ENCODE results near the gene PLD1. TPM values are rescaled to one million over a fixed set of nuclear protein-coding genes. Genes with fewer than 3 reads are reported as not detected.
A peak's percentile ranks its signal among the peaks of the same experiment; 100 is the strongest.
"Not testable (repeated sequence)": the region's sequence is repeated elsewhere in the genome, so short reads cannot be mapped to it uniquely, and the experiment has no call there.

PLD1 gene
- total RNA-seq, 2 donors from 2014 or later = 5.4 to 7.7 TPM

GRCh38 chr3:171643033-171643432 is 167.2 kb downstream of the PLD1 start:
- Mint-ChIP-seq H3K36me3 (peaks cover 4% of the 10 kb centered on the region), H3K27ac (no peak overlapping the region), H3K4me3 (no peak overlapping the region), H3K27me3 (no peaks in the 10 kb centered on the region), H3K9me3 (no peaks in the 10 kb centered on the region), H3K4me1 (ENCODE audit: low read depth in 2 of 2) (no peaks in the 10 kb centered on the region)
- ATAC-seq = no peak
- DNase-seq (ENCODE audit: low spot score) = no peak

- ATAC-seq (no peak), DNase-seq (ENCODE audit: low spot score) (no peak)
- no peak overlapping the region for H3K27ac Mint-ChIP-seq
- H3K4me3 Mint-ChIP-seq = no peak overlapping the region
- peaks cover 4% of the 10 kb centered on the region for H3K36me3 Mint-ChIP-seq
- H3K4me1 Mint-ChIP-seq (ENCODE audit: low read depth in 2 of 2) = peaks cover 3 to 6% of the 10 kb centered on the region in 2 donors
- H3K27me3 Mint-ChIP-seq = no peaks in the 10 kb centered on the region
- H3K9me3 Mint-ChIP-seq = no peaks in the 10 kb centered on the region
Observed at GRCh38 chr3:171640520-171641412, 169.5 kb downstream of the PLD1 start.

GRCh38 chr3:171636666-171637065 is 173.6 kb downstream of the PLD1 start:
- peaks cover 3 to 6% of the 10 kb centered on the region in 2 donors for H3K4me1 Mint-ChIP-seq (ENCODE audit: low read depth in 2 of 2)
- H3K9me3 Mint-ChIP-seq = no peaks in the 10 kb centered on the region
- ATAC-seq (peak in 1 of 2 donors; percentile 36), DNase-seq (ENCODE audit: low spot score) (no peak)
- no peak overlapping the region for H3K4me3 Mint-ChIP-seq
- no peak overlapping the region for H3K27ac Mint-ChIP-seq
- H3K36me3 Mint-ChIP-seq = peaks cover 2% of the 10 kb centered on the region
- no peaks in the 10 kb centered on the region for H3K27me3 Mint-ChIP-seq

- H3K27ac Mint-ChIP-seq = no peak overlapping the region
- DNase-seq (ENCODE audit: low spot score) = no peak
- no peak overlapping the region for H3K4me3 Mint-ChIP-seq
- no peaks in the 10 kb centered on the region for H3K27me3 Mint-ChIP-seq
- H3K9me3 Mint-ChIP-seq = no peaks in the 10 kb centered on the region
- no peak for ATAC-seq
- no peaks in the 10 kb centered on the region for H3K36me3 Mint-ChIP-seq
- peaks cover 3 to 6% of the 10 kb centered on the region in 2 donors for H3K4me1 Mint-ChIP-seq (ENCODE audit: low read depth in 2 of 2)
Observed at GRCh38 chr3:171632766-171633165, 177.5 kb downstream of the PLD1 start.

GRCh38 chr3:171626799-171627198 is 183.5 kb downstream of the PLD1 start:
- not testable (repeated sequence) for H3K4me1 Mint-ChIP-seq (ENCODE audit: low read depth in 2 of 2); DNase-seq (ENCODE audit: low spot score); H3K9me3 Mint-ChIP-seq; H3K27ac Mint-ChIP-seq; ATAC-seq; H3K27me3 Mint-ChIP-seq; H3K4me3 Mint-ChIP-seq; H3K36me3 Mint-ChIP-seq

GRCh38 chr3:171622126-171622525 is 188.2 kb downstream of the PLD1 start:
- DNase-seq (ENCODE audit: low spot score) (no peak), ATAC-seq (no peak)
- Mint-ChIP-seq H3K27ac (no peak overlapping the region), H3K4me1 (ENCODE audit: low read depth in 2 of 2) (peaks cover 5 to 7% of the 10 kb centered on the region in 2 donors), H3K36me3 (peaks cover 9% of the 10 kb centered on the region), H3K9me3 (peaks cover 2% of the 10 kb centered on the region), H3K4me3 (no peak overlapping the region), H3K27me3 (no peaks in the 10 kb centered on the region)

- H3K4me3 Mint-ChIP-seq = no peak overlapping the region
- DNase-seq (ENCODE audit: low spot score) (no peak), ATAC-seq (no peak)
- peaks cover 5 to 7% of the 10 kb centered on the region in 2 donors for H3K4me1 Mint-ChIP-seq (ENCODE audit: low read depth in 2 of 2)
- H3K27ac Mint-ChIP-seq = no peak overlapping the region
- H3K27me3 Mint-ChIP-seq = no peaks in the 10 kb centered on the region
- H3K9me3 Mint-ChIP-seq = peaks cover under 1% of the 10 kb centered on the region
- H3K36me3 Mint-ChIP-seq = peaks cover 7% of the 10 kb centered on the region
Observed at GRCh38 chr3:171620825-171621434, 189.4 kb downstream of the PLD1 start.

GRCh38 chr3:171616798-171617197 is 193.5 kb downstream of the PLD1 start:
- no peaks in the 10 kb centered on the region for H3K9me3 Mint-ChIP-seq

GRCh38 chr3:171615686-171616085 is 194.6 kb downstream of the PLD1 start:
- Mint-ChIP-seq H3K27ac (no peak overlapping the region), H3K36me3 (no peaks in the 10 kb centered on the region), H3K4me3 (no peak overlapping the region), H3K4me1 (ENCODE audit: low read depth in 2 of 2) (peaks cover 0 to 2% of the 10 kb centered on the region in 2 donors), H3K27me3 (no peaks in the 10 kb centered on the region), H3K9me3 (no peaks in the 10 kb centered on the region)
- DNase-seq (ENCODE audit: low spot score) (no peak), ATAC-seq (no peak)

More at GRCh38 chr3:171616798-171617197, 193.5 kb downstream of the PLD1 start:
- Mint-ChIP-seq H3K36me3 (no peaks in the 10 kb centered on the region), H3K27me3 (no peaks in the 10 kb centered on the region), H3K4me1 (ENCODE audit: low read depth in 2 of 2) (peaks cover 0 to 2% of the 10 kb centered on the region in 2 donors), H3K4me3 (no peak overlapping the region), H3K27ac (no peak overlapping the region)
- DNase-seq (ENCODE audit: low spot score) (no peak), ATAC-seq (no peak)

GRCh38 chr3:171615281-171615680 is 195.0 kb downstream of the PLD1 start:
- Mint-ChIP-seq H3K36me3 (no peaks in the 10 kb centered on the region), H3K27ac (no peak overlapping the region), H3K27me3 (no peaks in the 10 kb centered on the region), H3K9me3 (no peaks in the 10 kb centered on the region), H3K4me1 (ENCODE audit: low read depth in 2 of 2) (peaks cover 0 to 2% of the 10 kb centered on the region in 2 donors), H3K4me3 (no peak overlapping the region)
- no peak for DNase-seq (ENCODE audit: low spot score)
- no peak for ATAC-seq

GRCh38 chr3:171614318-171614921 is 195.9 kb downstream of the PLD1 start:
- Mint-ChIP-seq H3K27ac (no peak overlapping the region), H3K36me3 (no peaks in the 10 kb centered on the region), H3K9me3 (no peaks in the 10 kb centered on the region), H3K4me1 (ENCODE audit: low read depth in 2 of 2) (peaks cover 0 to 1% of the 10 kb centered on the region in 2 donors), H3K4me3 (no peak overlapping the region), H3K27me3 (no peaks in the 10 kb centered on the region)
- DNase-seq (ENCODE audit: low spot score) (no peak), ATAC-seq (no peak)

- ATAC-seq = no peak
- no peaks in the 10 kb centered on the region for H3K9me3 Mint-ChIP-seq
Observed at GRCh38 chr3:171607452-171607851, 202.8 kb downstream of the PLD1 start.

GRCh38 chr3:171606151-171606751 is 204.0 kb downstream of the PLD1 start:
- H3K27me3 Mint-ChIP-seq = no peaks in the 10 kb centered on the region
- DNase-seq (ENCODE audit: low spot score) = no peak
- H3K4me1 Mint-ChIP-seq (ENCODE audit: low read depth in 2 of 2) = no peaks in the 10 kb centered on the region
- no peaks in the 10 kb centered on the region for H3K36me3 Mint-ChIP-seq
- no peak overlapping the region for H3K4me3 Mint-ChIP-seq
- H3K9me3 Mint-ChIP-seq = no peaks in the 10 kb centered on the region
- no peak for ATAC-seq
- no peak overlapping the region for H3K27ac Mint-ChIP-seq

More at GRCh38 chr3:171607452-171607851, 202.8 kb downstream of the PLD1 start:
- H3K4me1 Mint-ChIP-seq (ENCODE audit: low read depth in 2 of 2) = no peaks in the 10 kb centered on the region
- DNase-seq (ENCODE audit: low spot score) = no peak
- no peak overlapping the region for H3K4me3 Mint-ChIP-seq
- no peaks in the 10 kb centered on the region for H3K27me3 Mint-ChIP-seq
- no peak overlapping the region for H3K27ac Mint-ChIP-seq
- no peaks in the 10 kb centered on the region for H3K36me3 Mint-ChIP-seq
